Activated T-helper 1 cell treated with anti-CD3 and anti-CD28 coated beads, Interleukin-12 subunit alpha, Interleukin-12 subunit beta, Interleukin-2, Interleukin-4 antibody, amounts not matched to agents 30 ng/mL and 10 ng/mL and 1 ng/mL, durations not matched to agents 14 hours and 24 hours and 36 hours (primary cell): ENCODE measurements around the gene CHODL. TPM values are rescaled to one million over a fixed set of nuclear protein-coding genes. Genes with fewer than 3 reads are reported as not detected.

Source experiments
- DNase-seq: peaks from one replicate; pipeline ENCODE4 v3.0.0; 2021; ENCODE audit warnings: low spot score
- H3K27ac Mint-ChIP-seq: one replicate; pipeline ENCODE4 v1.8.0; 2021; ENCODE audit warnings: mild to moderate bottlenecking, mixed read lengths
- H3K27me3 Mint-ChIP-seq: one replicate; pipeline ENCODE4 v1.8.0; 2022; ENCODE audit warnings: mild to moderate bottlenecking, moderate library complexity, mixed read lengths; ENCODE audit not compliant: insufficient read depth
- H3K36me3 Mint-ChIP-seq: one replicate; pipeline ENCODE4 v1.8.0; 2021; ENCODE audit warnings: low read depth, mixed read lengths
- H3K4me1 Mint-ChIP-seq: one replicate; pipeline ENCODE4 v1.8.0; 2021; ENCODE audit warnings: low read depth, mixed read lengths
- H3K4me3 Mint-ChIP-seq: one replicate; pipeline ENCODE4 v1.8.0; 2021; ENCODE audit warnings: mild to moderate bottlenecking, moderate library complexity, mixed read lengths
- H3K9me3 Mint-ChIP-seq: one replicate; pipeline ENCODE4 v1.8.0; 2021; ENCODE audit warnings: mixed read lengths
- intact Hi-C: fragments of 100-400 bp; cut with micrococcal nuclease; formaldehyde crosslinking; loops from one replicate; pipeline ENCODE4 v1.15.1; 2024
- total RNA-seq: library from RNA; stranded (reverse); gene quantifications from 2 replicates; pipeline ENCODE4 v1.2.3, GENCODE V29; 2022

The CHODL gene
- total RNA-seq, result not detected in 2 replicates

DNA sequence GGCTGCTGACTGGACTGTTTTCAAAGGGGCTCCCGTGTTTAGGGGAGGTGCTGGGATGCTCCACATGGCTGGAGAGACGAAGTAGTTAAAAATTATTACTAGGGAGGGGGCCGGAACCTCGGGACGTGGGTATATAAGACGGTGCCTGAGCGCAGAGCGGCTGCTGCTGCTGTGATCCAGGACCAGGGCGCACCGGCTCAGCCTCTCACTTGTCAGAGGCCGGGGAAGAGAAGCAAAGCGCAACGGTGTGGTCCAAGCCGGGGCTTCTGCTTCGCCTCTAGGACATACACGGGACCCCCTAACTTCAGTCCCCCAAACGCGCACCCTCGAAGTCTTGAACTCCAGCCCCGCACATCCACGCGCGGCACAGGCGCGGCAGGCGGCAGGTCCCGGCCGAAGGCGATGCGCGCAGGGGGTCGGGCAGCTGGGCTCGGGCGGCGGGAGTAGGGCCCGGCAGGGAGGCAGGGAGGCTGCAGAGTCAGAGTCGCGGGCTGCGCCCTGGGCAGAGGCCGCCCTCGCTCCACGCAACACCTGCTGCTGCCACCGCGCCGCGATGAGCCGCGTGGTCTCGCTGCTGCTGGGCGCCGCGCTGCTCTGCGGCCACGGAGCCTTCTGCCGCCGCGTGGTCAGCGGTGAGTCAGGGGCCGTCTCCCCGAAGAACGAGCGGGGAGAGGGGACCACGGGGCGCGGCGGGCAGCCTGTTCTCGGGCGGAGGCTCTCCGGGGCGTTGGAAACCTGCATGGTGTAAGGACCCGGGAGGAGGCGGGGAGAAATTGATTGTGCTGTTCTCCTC is at the start of gene CHODL:
Gene CHODL, plus strand, starts transcription at position 163 of the 793 bp plus-strand sequence. Its CDS starts 391 bp downstream, at position 554.
- H3K4me3 Mint-ChIP-seq, result no peak within 1 kb of the TSS
- no peak for DNase-seq
- no peaks in the 10 kb centered on the region for H3K36me3 Mint-ChIP-seq
- H3K27ac Mint-ChIP-seq, result no peak within 1 kb of the TSS
- H3K4me1 Mint-ChIP-seq, result no peaks in the 10 kb centered on the region
- intact Hi-C loops, result no loop called here
- peaks cover 18% of the 10 kb centered on the region for H3K27me3 Mint-ChIP-seq
- no peaks in the 10 kb centered on the region for H3K9me3 Mint-ChIP-seq

DNA sequence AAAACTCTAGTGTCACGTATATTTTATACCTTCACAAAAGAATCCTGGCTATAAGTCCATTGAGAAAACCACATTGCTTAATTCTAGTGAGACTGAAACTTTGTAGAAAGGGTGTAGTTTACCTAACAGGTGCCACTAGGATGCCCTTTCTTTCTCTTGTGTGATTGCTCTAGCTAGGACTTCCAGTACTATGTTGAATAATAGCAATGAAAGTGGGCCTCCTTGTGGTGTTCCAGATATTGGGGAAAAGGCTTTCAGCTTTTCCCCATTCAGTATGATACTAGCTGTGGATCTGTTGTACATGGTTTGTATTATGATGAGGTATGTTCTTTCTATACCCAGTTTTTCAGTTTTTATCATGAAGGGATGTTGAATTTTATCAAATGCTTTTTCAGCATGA is 39.7 kb upstream of the CHODL start:
- intact Hi-C loops, result no loop called here
- no peaks in the 10 kb centered on the region for H3K27me3 Mint-ChIP-seq
- DNase-seq, result no peak
- H3K27ac Mint-ChIP-seq, result no peak overlapping the region
- H3K4me3 Mint-ChIP-seq, result no peak overlapping the region
- no peaks in the 10 kb centered on the region for H3K36me3 Mint-ChIP-seq
- H3K4me1 Mint-ChIP-seq, result no peaks in the 10 kb centered on the region
- H3K9me3 Mint-ChIP-seq, result peaks cover 13% of the 10 kb centered on the region

- Mint-ChIP-seq H3K9me3 (peaks cover 22% of the 10 kb centered on the region), H3K27ac (no peak overlapping the region), H3K4me1 (no peaks in the 10 kb centered on the region), H3K4me3 (no peak overlapping the region), H3K27me3 (no peaks in the 10 kb centered on the region), H3K36me3 (no peaks in the 10 kb centered on the region)
- intact Hi-C loops, result no loop called here
- DNase-seq, result no peak
Measured at GRCh38 chr21:18218331-18218730, 26.3 kb upstream of the CHODL start.

- Mint-ChIP-seq H3K27me3 (no peaks in the 10 kb centered on the region), H3K4me1 (no peaks in the 10 kb centered on the region), H3K27ac (no peak overlapping the region), H3K9me3 (peaks cover 22% of the 10 kb centered on the region), H3K36me3 (no peaks in the 10 kb centered on the region), H3K4me3 (no peak overlapping the region)
- intact Hi-C loops, result no loop called here
- no peak for DNase-seq
Measured at GRCh38 chr21:18220498-18220897, 24.1 kb upstream of the CHODL start.

GRCh38 chr21:18222346-18222745 is 22.3 kb upstream of the CHODL start:
- Mint-ChIP-seq H3K4me3 (no peak overlapping the region), H3K9me3 (peaks cover 18% of the 10 kb centered on the region), H3K27me3 (no peaks in the 10 kb centered on the region), H3K4me1 (no peaks in the 10 kb centered on the region), H3K27ac (no peak overlapping the region), H3K36me3 (no peaks in the 10 kb centered on the region)
- intact Hi-C loops, result no loop called here
- no peak for DNase-seq

- H3K9me3 Mint-ChIP-seq, result no peaks in the 10 kb centered on the region
- DNase-seq, result no peak
- intact Hi-C loops, result no loop called here
- H3K4me3 Mint-ChIP-seq, result no peak overlapping the region
- H3K4me1 Mint-ChIP-seq, result no peaks in the 10 kb centered on the region
- no peaks in the 10 kb centered on the region for H3K27me3 Mint-ChIP-seq
- no peaks in the 10 kb centered on the region for H3K36me3 Mint-ChIP-seq
- no peak overlapping the region for H3K27ac Mint-ChIP-seq
Measured at GRCh38 chr21:18228060-18228739, 16.4 kb upstream of the CHODL start.

GRCh38 chr21:18235545-18235944 is 9.1 kb upstream of the CHODL start:
- no peak for DNase-seq
- no peaks in the 10 kb centered on the region for H3K27me3 Mint-ChIP-seq
- H3K4me3 Mint-ChIP-seq, result no peak overlapping the region
- no peak overlapping the region for H3K27ac Mint-ChIP-seq
- no peaks in the 10 kb centered on the region for H3K36me3 Mint-ChIP-seq
- no peaks in the 10 kb centered on the region for H3K4me1 Mint-ChIP-seq
- H3K9me3 Mint-ChIP-seq, result no peaks in the 10 kb centered on the region
- intact Hi-C loops, result no loop called here

DNA sequence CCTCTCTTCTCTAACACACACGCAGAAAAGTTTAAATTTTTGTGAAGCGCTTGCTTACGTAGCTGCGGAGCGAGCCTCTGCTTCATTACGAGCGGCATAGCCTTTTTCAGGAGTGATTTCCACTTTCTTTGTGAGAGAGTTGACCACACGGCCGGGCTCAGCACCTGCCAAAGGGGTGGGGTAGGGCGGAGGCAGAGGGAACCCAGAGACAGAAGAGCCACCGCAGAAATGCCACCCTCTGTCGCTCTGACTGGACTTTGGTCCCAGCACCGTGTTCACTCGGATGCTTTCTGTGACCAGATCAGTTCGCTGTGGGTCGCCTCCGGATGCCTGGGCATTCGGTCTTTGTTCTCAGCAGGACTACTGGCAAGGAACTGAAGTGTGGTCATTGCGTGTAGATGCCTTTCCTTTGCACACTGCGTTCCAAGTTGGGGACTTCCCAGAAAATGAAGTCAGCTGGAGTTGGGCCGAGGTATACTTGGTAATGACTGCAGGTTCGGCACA is 883 bp downstream of the CHODL start:
- H3K4me3 Mint-ChIP-seq, result no peak overlapping the region
- no peak for DNase-seq
- H3K36me3 Mint-ChIP-seq, result no peaks in the 10 kb centered on the region
- no peak overlapping the region for H3K27ac Mint-ChIP-seq
- no peaks in the 10 kb centered on the region for H3K9me3 Mint-ChIP-seq
- H3K4me1 Mint-ChIP-seq, result no peaks in the 10 kb centered on the region
- peaks cover 18% of the 10 kb centered on the region for H3K27me3 Mint-ChIP-seq
- intact Hi-C loops, result no loop called here

DNA sequence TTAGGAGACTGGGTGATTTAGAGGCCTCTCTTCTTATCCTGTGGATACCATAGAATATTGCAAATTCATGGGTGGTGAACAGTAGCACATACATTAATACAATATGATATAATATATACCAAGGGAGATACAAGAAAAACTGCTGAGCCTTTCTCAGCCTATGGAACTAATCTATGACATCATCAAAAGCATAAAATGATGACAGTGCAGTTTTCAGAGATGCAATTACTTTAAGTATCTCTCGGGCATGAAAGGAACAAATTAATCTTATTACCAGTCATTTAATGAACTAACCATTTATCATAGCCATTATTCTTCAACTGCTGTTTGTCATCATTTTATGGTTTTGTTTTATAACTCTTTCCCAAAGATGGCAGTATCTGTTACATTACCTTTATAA is 3.5 kb downstream of the CHODL start:
- DNase-seq, result no peak
- no peaks in the 10 kb centered on the region for H3K4me1 Mint-ChIP-seq
- H3K36me3 Mint-ChIP-seq, result no peaks in the 10 kb centered on the region
- intact Hi-C loops, result no loop called here
- no peak overlapping the region for H3K4me3 Mint-ChIP-seq
- no peak overlapping the region for H3K27ac Mint-ChIP-seq
- H3K9me3 Mint-ChIP-seq, result no peaks in the 10 kb centered on the region
- peaks cover 18% of the 10 kb centered on the region for H3K27me3 Mint-ChIP-seq

- Mint-ChIP-seq H3K36me3 (no peaks in the 10 kb centered on the region), H3K27me3 (peaks cover 6% of the 10 kb centered on the region), H3K27ac (no peak overlapping the region), H3K9me3 (no peaks in the 10 kb centered on the region), H3K4me3 (no peak overlapping the region), H3K4me1 (no peaks in the 10 kb centered on the region)
- intact Hi-C loops, result loop anchor here (5.0 kb wide), 2 partner anchors 467 to 572 kb away; no protein-coding TSS in a partner anchor
- DNase-seq, result no peak
Measured at GRCh38 chr21:18249672-18250071, 5.0 kb downstream of the CHODL start.

GRCh38 chr21:18251065-18251464 is 6.4 kb downstream of the CHODL start:
- Mint-ChIP-seq H3K4me1 (no peaks in the 10 kb centered on the region), H3K36me3 (no peaks in the 10 kb centered on the region), H3K9me3 (no peaks in the 10 kb centered on the region), H3K27me3 (peaks cover under 1% of the 10 kb centered on the region), H3K4me3 (no peak overlapping the region), H3K27ac (no peak overlapping the region)
- no peak for DNase-seq
- intact Hi-C loops, result loop anchor here (5.0 kb wide), 2 partner anchors 469 to 574 kb away; no protein-coding TSS in a partner anchor

DNA sequence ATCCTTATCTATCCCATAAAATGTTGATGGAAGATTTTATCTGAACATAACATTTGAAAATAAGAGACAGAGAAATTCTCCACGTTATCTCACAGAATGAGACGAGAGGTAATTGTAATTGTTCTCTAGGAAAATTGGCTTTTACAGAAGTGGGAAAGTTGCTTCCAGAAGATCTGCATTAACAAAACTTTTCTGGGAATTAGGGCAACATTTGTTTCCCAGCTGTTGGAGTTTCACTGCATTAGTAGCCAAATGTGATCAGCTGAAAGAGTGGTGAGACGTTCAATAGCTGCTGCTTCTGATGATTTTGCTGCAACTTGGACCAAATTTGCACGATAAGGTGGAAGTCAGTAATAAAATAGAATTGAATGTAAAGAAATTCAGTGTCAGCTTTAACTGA is 7.6 kb downstream of the CHODL start:
- no peak for DNase-seq
- Mint-ChIP-seq H3K27ac (no peak overlapping the region), H3K36me3 (no peaks in the 10 kb centered on the region), H3K27me3 (no peaks in the 10 kb centered on the region), H3K9me3 (no peaks in the 10 kb centered on the region), H3K4me3 (no peak overlapping the region), H3K4me1 (no peaks in the 10 kb centered on the region)
- intact Hi-C loops, result loop anchor here (5.0 kb wide), 2 partner anchors 470 to 575 kb away; no protein-coding TSS in a partner anchor

DNA sequence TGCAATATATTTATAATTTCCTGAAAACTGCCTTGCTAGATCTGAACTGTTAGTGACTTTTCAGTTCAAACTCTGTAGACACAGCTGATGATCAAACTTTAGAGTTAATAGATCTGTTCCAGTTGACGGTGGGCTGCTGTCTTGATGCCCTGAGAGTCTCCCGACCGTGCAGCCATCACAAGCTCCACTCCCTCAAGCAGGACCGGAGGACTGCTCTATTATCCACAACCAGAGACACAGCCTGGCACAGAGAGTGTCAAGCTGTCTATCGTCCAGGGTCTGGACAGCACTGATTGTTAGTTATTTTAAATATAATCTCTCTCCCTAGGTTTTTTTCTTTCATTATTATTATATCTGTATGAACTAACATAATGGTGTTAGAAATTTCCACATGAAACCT is 8.0 kb downstream of the CHODL start:
- H3K9me3 Mint-ChIP-seq, result no peaks in the 10 kb centered on the region
- H3K4me1 Mint-ChIP-seq, result no peaks in the 10 kb centered on the region
- H3K4me3 Mint-ChIP-seq, result no peak overlapping the region
- no peak overlapping the region for H3K27ac Mint-ChIP-seq
- no peaks in the 10 kb centered on the region for H3K27me3 Mint-ChIP-seq
- intact Hi-C loops, result loop anchor here (5.0 kb wide), 2 partner anchors 470 to 575 kb away; no protein-coding TSS in a partner anchor
- no peak for DNase-seq
- no peaks in the 10 kb centered on the region for H3K36me3 Mint-ChIP-seq
